Trophoblast cell (in vitro differentiated cells and primary cell): ENCODE measurements around the gene COL4A1.
A peak's percentile ranks its signal among the peaks of the same experiment; 100 is the strongest.

ENCODE experiments used
- DNase-seq, 2 donors: peaks; one replicate each; pipeline ENCODE4 v3.0.0-alpha.2; 2016
- H2AFZ ChIP-seq: 2 replicates; pipeline ENCODE4 v1.6.1; 2013; ENCODE audit warnings: low read length, moderate library complexity, mild to moderate bottlenecking; ENCODE audit not compliant: insufficient read depth, poor library complexity
- H2AK5ac ChIP-seq: 2 replicates; pipeline ENCODE4 v1.6.1; 2013; ENCODE audit warnings: mild to moderate bottlenecking, low read length
- H2BK120ac ChIP-seq: 2 replicates; pipeline ENCODE4 v1.6.1; 2013; ENCODE audit warnings: low read length, mild to moderate bottlenecking, moderate library complexity; ENCODE audit not compliant: insufficient read depth, poor library complexity
- H2BK12ac ChIP-seq: 2 replicates; pipeline ENCODE4 v1.6.1; 2013; ENCODE audit warnings: mild to moderate bottlenecking, low read length, moderate library complexity
- H2BK5ac ChIP-seq: 2 replicates; pipeline ENCODE4 v1.6.1; 2013; ENCODE audit warnings: low read length, low read depth, moderate library complexity, mild to moderate bottlenecking; ENCODE audit not compliant: poor library complexity
- H3K14ac ChIP-seq: 2 replicates; pipeline ENCODE4 v1.6.1; 2013; ENCODE audit warnings: mild to moderate bottlenecking, low read length
- H3K18ac ChIP-seq: 2 replicates; pipeline ENCODE4 v1.6.1; 2013; ENCODE audit warnings: mild to moderate bottlenecking, low read length
- H3K23ac ChIP-seq: 2 replicates; pipeline ENCODE4 v1.6.1; 2013; ENCODE audit warnings: low read length
- H3K27ac ChIP-seq: 2 replicates; pipeline ENCODE4 v1.5.1; 2013; ENCODE audit warnings: low read depth, mild to moderate bottlenecking, inconsistent platforms, low read length, moderate library complexity
- H3K27me3 ChIP-seq: 2 replicates; pipeline ENCODE4 v1.6.1; 2013; ENCODE audit warnings: inconsistent platforms, mild to moderate bottlenecking, low read length, moderate library complexity; ENCODE audit not compliant: insufficient read depth
- H3K36me3 ChIP-seq, 2 experiments: 1 replicate in 1 of 2; 2 replicates in 1 of 2; pipeline ENCODE4 v1.6.1; 2013; ENCODE audit warnings: low read length in 2 of 2, mild to moderate bottlenecking in 2 of 2, moderate library complexity in 1 of 2; ENCODE audit not compliant: insufficient read depth in 2 of 2, control insufficient read depth in 1 of 2
- H3K4ac ChIP-seq: 2 replicates; pipeline ENCODE4 v1.6.1; 2013; ENCODE audit warnings: low read depth, mild to moderate bottlenecking, low read length, moderate library complexity
- H3K4me1 ChIP-seq, 2 experiments: 1 replicate in 1 of 2; 2 replicates in 1 of 2; pipeline ENCODE4 v1.6.1; 2013; ENCODE audit warnings: low read length in 2 of 2, mild to moderate bottlenecking in 2 of 2, moderate library complexity in 1 of 2; ENCODE audit not compliant: insufficient read depth in 2 of 2, control insufficient read depth in 1 of 2
- H3K4me2 ChIP-seq: 2 replicates; pipeline ENCODE4 v1.6.1; 2013; ENCODE audit warnings: inconsistent platforms, mild to moderate bottlenecking, low read length, moderate library complexity
- H3K4me3 ChIP-seq: 2 replicates; pipeline ENCODE4 v1.5.1; 2013; ENCODE audit warnings: mild to moderate bottlenecking, low read depth, low read length, inconsistent platforms
- H3K79me1 ChIP-seq: one replicate; pipeline ENCODE4 v1.6.1; 2013; ENCODE audit warnings: low read length
- H3K79me2 ChIP-seq: 2 replicates; pipeline ENCODE4 v1.6.1; 2013; ENCODE audit warnings: low read length, mild to moderate bottlenecking; ENCODE audit not compliant: control insufficient read depth, insufficient read depth, poor library complexity
- H3K9ac ChIP-seq: 2 replicates; pipeline ENCODE4 v1.6.1; 2013; ENCODE audit warnings: mild to moderate bottlenecking, low read length
- H3K9me3 ChIP-seq: 2 replicates; pipeline ENCODE4 v1.6.1; 2013; ENCODE audit warnings: low read depth, mild to moderate bottlenecking, control low read depth, inconsistent platforms, low read length; ENCODE audit not compliant: insufficient read depth
- H4K12ac ChIP-seq: 2 replicates; pipeline ENCODE4 v1.6.1; 2013; ENCODE audit warnings: low read depth, mild to moderate bottlenecking, low read length, moderate library complexity
- H4K8ac ChIP-seq: 2 replicates; pipeline ENCODE4 v1.6.1; 2013; ENCODE audit warnings: low read depth, mild to moderate bottlenecking, low read length, moderate library complexity
- H4K91ac ChIP-seq: one replicate; pipeline ENCODE4 v1.6.1; 2013; ENCODE audit warnings: low read depth, mild to moderate bottlenecking, low read length, moderate library complexity
- WGBS: extraction: QIAGEN DNeasy Blood & Tissue Kit; methylation state at CpG from one replicate; pipeline ENCODE4 v1.1.7; 2013; ENCODE audit warnings: missing lambda C conversion rate; ENCODE audit not compliant: insufficient read length, insufficient coverage; ENCODE audit errors: extremely low coverage; 5-methylcytosine and 5-hydroxymethylcytosine counted together

Gene COL4A1

GRCh38 chr13:110129076-110129475, 177.9 kb downstream of the COL4A1 start:
- H2BK5ac ChIP-seq: no peak overlapping the region
- no peak overlapping the region for H3K4ac ChIP-seq

GRCh38 chr13:110128546-110128945, 178.4 kb downstream of the COL4A1 start:
- H3K36me3 ChIP-seq: no peaks in the 10 kb centered on the region
- WGBS: no CpG with 5 or more reads among the region's 8 CpGs
- no peak overlapping the region for H4K91ac ChIP-seq
- no peak overlapping the region for H3K27ac ChIP-seq
- no peaks in the 10 kb centered on the region for H3K79me1 ChIP-seq
- H3K27me3 ChIP-seq: no peaks in the 10 kb centered on the region
- H2AK5ac ChIP-seq: no peak overlapping the region
- H4K8ac ChIP-seq: no peak overlapping the region
- H2AFZ ChIP-seq: no peak overlapping the region
- H3K9ac ChIP-seq: no peak overlapping the region
- H2BK5ac ChIP-seq: no peak overlapping the region
- no peak for DNase-seq
- no peak overlapping the region for H3K4me3 ChIP-seq
- H3K4me2 ChIP-seq: no peak overlapping the region
- no peak overlapping the region for H2BK12ac ChIP-seq
- H3K4ac ChIP-seq: no peak overlapping the region
- H3K14ac ChIP-seq: no peak overlapping the region
- no peak overlapping the region for H3K18ac ChIP-seq
- H3K23ac ChIP-seq: no peak overlapping the region
- H3K79me2 ChIP-seq: no peaks in the 10 kb centered on the region
- no peak overlapping the region for H4K12ac ChIP-seq
- H2BK120ac ChIP-seq: no peak overlapping the region
- no peaks in the 10 kb centered on the region for H3K9me3 ChIP-seq
- peaks cover 9 to 15% of the 10 kb centered on the region in 2 experiments for H3K4me1 ChIP-seq

More at GRCh38 chr13:110129076-110129475, 177.9 kb downstream of the COL4A1 start:
- no peak overlapping the region for H2BK120ac ChIP-seq
- H4K12ac ChIP-seq: no peak overlapping the region
- H3K79me1 ChIP-seq: no peaks in the 10 kb centered on the region
- no peak overlapping the region for H3K4me3 ChIP-seq
- H2AFZ ChIP-seq: no peak overlapping the region
- no peak overlapping the region for H2AK5ac ChIP-seq
- no peak overlapping the region for H3K14ac ChIP-seq
- no peak overlapping the region for H4K91ac ChIP-seq
- DNase-seq: no peak
- H3K79me2 ChIP-seq: no peaks in the 10 kb centered on the region
- H3K9me3 ChIP-seq: no peaks in the 10 kb centered on the region
- WGBS: no CpG with 5 or more reads among the region's 17 CpGs
- H3K36me3 ChIP-seq: no peaks in the 10 kb centered on the region
- no peak overlapping the region for H3K27ac ChIP-seq
- no peak overlapping the region for H3K18ac ChIP-seq
- H4K8ac ChIP-seq: no peak overlapping the region
- H3K23ac ChIP-seq: no peak overlapping the region
- no peaks in the 10 kb centered on the region for H3K27me3 ChIP-seq
- H3K4me2 ChIP-seq: no peak overlapping the region
- H3K4me1 ChIP-seq: peaks cover 9 to 15% of the 10 kb centered on the region in 2 experiments
- H2BK12ac ChIP-seq: no peak overlapping the region
- H3K9ac ChIP-seq: no peak overlapping the region

GRCh38 chr13:110127986-110128511, 178.9 kb downstream of the COL4A1 start:
- H3K14ac ChIP-seq: no peak overlapping the region
- H2AK5ac ChIP-seq: no peak overlapping the region
- H3K4me2 ChIP-seq: no peak overlapping the region
- H3K4ac ChIP-seq: no peak overlapping the region
- no peak overlapping the region for H2AFZ ChIP-seq
- no peak overlapping the region for H3K4me3 ChIP-seq
- H4K8ac ChIP-seq: no peak overlapping the region
- no peaks in the 10 kb centered on the region for H3K36me3 ChIP-seq
- H3K23ac ChIP-seq: no peak overlapping the region
- H2BK5ac ChIP-seq: no peak overlapping the region
- H3K9me3 ChIP-seq: no peaks in the 10 kb centered on the region
- no peak overlapping the region for H3K18ac ChIP-seq
- H4K12ac ChIP-seq: no peak overlapping the region
- H3K27me3 ChIP-seq: no peaks in the 10 kb centered on the region
- WGBS: no CpG with 5 or more reads among the region's 6 CpGs
- H3K79me2 ChIP-seq: no peaks in the 10 kb centered on the region
- no peaks in the 10 kb centered on the region for H3K79me1 ChIP-seq
- H2BK120ac ChIP-seq: no peak overlapping the region
- H3K4me1 ChIP-seq: peaks cover 9 to 15% of the 10 kb centered on the region in 2 experiments
- DNase-seq: no peak
- H3K27ac ChIP-seq: no peak overlapping the region
- H3K9ac ChIP-seq: no peak overlapping the region
- H4K91ac ChIP-seq: no peak overlapping the region
- no peak overlapping the region for H2BK12ac ChIP-seq

DNA sequence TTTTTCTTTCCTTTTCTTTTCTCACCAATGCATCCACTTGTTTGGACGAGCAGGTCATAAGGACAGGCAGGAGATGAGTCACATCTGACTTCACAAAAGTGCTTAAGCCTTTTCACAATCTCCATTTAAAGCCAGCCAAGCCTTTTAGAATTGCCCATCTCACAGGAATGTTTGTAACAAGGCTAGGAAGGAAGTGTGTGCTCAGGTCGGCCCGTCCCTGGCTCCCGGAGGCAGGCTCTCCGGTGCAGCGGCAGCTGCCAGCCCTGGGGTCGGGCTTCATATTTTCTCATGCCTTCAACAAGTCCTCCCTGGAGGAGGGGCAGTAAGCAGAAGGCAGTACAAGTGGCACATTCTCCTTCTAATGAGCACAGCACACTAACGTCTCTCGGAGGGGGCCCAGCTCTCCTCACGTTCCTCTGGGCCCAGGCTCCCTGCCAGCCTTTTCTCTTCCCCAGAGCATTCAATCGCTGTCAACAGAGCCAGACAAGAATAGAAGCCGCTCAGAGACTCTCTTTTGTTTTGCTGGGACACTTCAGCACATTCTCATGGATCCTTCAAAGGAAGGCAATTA, 180.5 kb downstream of the COL4A1 start:
- Histone ChIP-seq H3K27me3 (no peaks in the 10 kb centered on the region), H2BK5ac (peak overlapping the region; percentile 43), H3K4ac (no peak overlapping the region), H2BK120ac (peak overlapping the region; percentile 71), H4K8ac (no peak overlapping the region), H3K18ac (peak overlapping the region; percentile 23), H2AK5ac (no peak overlapping the region), H4K91ac (no peak overlapping the region), H3K4me1 (peaks cover 9 to 15% of the 10 kb centered on the region in 2 experiments), H3K27ac (peak overlapping the region; percentile 77), H3K9ac (no peak overlapping the region), H2AFZ (peak overlapping the region; percentile 62), H3K79me1 (no peaks in the 10 kb centered on the region), H3K79me2 (no peaks in the 10 kb centered on the region), H3K9me3 (no peaks in the 10 kb centered on the region), H4K12ac (no peak overlapping the region), H3K14ac (peak overlapping the region; percentile 71), H3K4me2 (peak overlapping the region; percentile 11), H3K23ac (no peak overlapping the region), H3K4me3 (no peak overlapping the region), H2BK12ac (peak overlapping the region; percentile 47), H3K36me3 (no peaks in the 10 kb centered on the region)
- no CpG with 5 or more reads among the region's 12 CpGs for WGBS
- DNase-seq: peak in 1 of 2 donors; percentile 43
